SW 1271 (cell line): ENCODE data around the gene SNW1.
"Not testable (repeated sequence)": the region's sequence is repeated elsewhere in the genome, so short reads cannot be mapped to it uniquely, and the experiment has no call there.

Experiments
- DNase-seq, 2 experiments: peaks; one replicate each; lab custom pipeline; 2025; lab: John Stamatoyannopoulos, UW

Gene SNW1

GRCh38 chr14:77747425-77747824 is 13.5 kb downstream of the SNW1 start:
- not testable (repeated sequence) for DNase-seq

- no peak for DNase-seq
Measured at GRCh38 chr14:77746064-77746702, 14.8 kb downstream of the SNW1 start.

GRCh38 chr14:77741438-77741837 is 19.5 kb downstream of the SNW1 start:
- no peak for DNase-seq

- peak in 1 of 2 experiments; percentile 20 for DNase-seq
Measured at GRCh38 chr14:77738559-77739250, 22.3 kb downstream of the SNW1 start.

- DNase-seq = no peak
Measured at GRCh38 chr14:77730976-77731497, 29.9 kb downstream of the SNW1 start.

- no peak for DNase-seq
Measured at GRCh38 chr14:77722301-77722700, 38.7 kb downstream of the SNW1 start.

GRCh38 chr14:77721437-77721836 is 39.5 kb downstream of the SNW1 start:
- DNase-seq = no peak

GRCh38 chr14:77717608-77718305 is 43.2 kb downstream of the SNW1 start:
- no peak for DNase-seq

GRCh38 chr14:77714926-77715325 is 46.0 kb downstream of the SNW1 start:
- no peak for DNase-seq

GRCh38 chr14:77710364-77710763 is 50.6 kb downstream of the SNW1 start:
- no peak for DNase-seq

GRCh38 chr14:77709412-77709811 is 51.5 kb downstream of the SNW1 start:
- no peak for DNase-seq

- no peak for DNase-seq
Measured at GRCh38 chr14:77708749-77709148, 52.2 kb downstream of the SNW1 start.

GRCh38 chr14:77707724-77708408 is 53.1 kb downstream of the SNW1 start, which contains the start of the genes ALKBH1 and SLIRP:
Gene ALKBH1, minus strand, starts transcription at chr14:77708023. Its CDS starts 19 bp downstream, at chr14:77708004.
Gene SLIRP, plus strand, starts transcription at chr14:77708103. Its CDS starts 9 bp downstream, at chr14:77708112.
- DNase-seq = peak; percentile 64 to 82

- DNase-seq = peak in 1 of 2 experiments; percentile 54
Measured at GRCh38 chr14:77707355-77707723, 53.6 kb downstream of the SNW1 start.

- no peak for DNase-seq
Measured at GRCh38 chr14:77691259-77691658, 69.7 kb downstream of the SNW1 start.

GRCh38 chr14:77682158-77682553 is 78.8 kb downstream of the SNW1 start:
- peak in 1 of 2 experiments; percentile 9 for DNase-seq

GRCh38 chr14:77681196-77682157 is 79.5 kb downstream of the SNW1 start:
- DNase-seq = no peak

GRCh38 chr14:77674931-77675330 is 86.0 kb downstream of the SNW1 start:
- DNase-seq = no peak

GRCh38 chr14:77673193-77673592 is 87.8 kb downstream of the SNW1 start:
- no peak for DNase-seq
